GM18868 (cell line): ENCODE measurements around the gene IL4I1.

ENCODE experiments used
- ATAC-seq: cut with Tn5 transposase; IDR thresholded peaks from one replicate; pipeline ENCODE4 v1.9.1; 2021; ENCODE audit warnings: mild to moderate bottlenecking, moderate library complexity; ENCODE audit not compliant: unreplicated experiment

Gene IL4I1

DNA sequence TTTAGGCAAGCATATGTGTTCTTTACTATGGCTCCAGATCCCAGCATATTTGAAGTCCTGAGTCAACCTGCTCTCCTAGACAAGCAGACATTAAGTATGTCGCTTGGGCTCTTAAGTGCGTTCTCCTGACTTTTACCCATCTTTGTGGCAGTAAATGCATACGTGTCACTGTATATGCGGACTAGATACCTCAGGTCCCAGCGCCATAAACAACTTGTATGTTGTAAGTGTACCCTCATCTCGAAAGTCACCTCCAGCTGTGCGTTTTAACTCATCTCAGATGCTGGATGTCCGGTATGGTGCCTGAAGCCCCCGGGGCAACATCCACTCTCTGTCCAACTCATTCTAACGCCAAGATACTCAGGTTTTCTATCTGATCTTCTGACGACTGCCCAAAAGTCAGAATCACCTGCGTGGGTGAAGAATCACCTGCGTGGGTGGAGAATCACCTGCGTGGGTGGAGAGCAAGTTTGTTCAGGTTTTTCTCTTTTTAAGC is 44.0 kb downstream of the IL4I1 start:
- ATAC-seq, result no peak

DNA sequence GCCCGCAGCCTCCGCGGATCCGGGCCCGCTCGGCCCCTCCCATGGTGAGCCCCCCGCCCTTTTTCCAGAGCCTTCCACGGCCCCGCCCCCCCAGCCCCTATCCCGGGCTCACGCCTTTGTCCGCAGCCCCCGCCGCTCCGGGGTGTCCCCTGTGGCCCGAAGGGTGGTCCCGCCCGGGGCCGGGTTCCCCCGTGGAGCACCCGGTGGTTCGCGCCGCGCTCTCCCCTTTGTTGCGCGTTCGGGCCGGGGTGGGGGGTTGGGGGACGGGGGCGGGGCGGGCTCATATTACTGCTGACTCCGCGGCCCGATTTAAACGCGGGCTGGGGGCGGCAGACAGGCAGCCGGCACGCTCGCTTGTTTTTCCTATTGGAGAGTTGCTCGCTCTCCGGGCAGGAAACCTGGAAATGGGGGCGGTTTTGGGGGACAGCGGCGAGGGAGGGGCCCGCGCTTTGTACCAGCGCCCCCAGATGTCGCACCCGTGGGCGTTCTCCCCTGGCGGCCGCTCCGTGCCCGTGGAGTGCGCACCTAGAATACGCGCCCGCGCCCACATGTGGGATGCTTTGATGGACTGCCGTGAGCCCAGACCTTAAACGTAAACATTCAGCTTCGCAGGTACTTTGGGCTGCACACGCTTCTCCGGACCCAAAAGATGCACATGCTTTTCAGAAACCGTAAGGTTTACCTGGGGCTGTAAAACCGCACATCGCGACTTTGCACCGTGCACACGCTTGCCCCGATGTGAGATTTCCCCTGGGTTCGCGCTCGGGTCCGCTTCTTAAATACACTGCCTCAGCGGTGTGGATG is 45.0 kb downstream of the IL4I1 start:
- peak; percentile 5 for ATAC-seq

DNA sequence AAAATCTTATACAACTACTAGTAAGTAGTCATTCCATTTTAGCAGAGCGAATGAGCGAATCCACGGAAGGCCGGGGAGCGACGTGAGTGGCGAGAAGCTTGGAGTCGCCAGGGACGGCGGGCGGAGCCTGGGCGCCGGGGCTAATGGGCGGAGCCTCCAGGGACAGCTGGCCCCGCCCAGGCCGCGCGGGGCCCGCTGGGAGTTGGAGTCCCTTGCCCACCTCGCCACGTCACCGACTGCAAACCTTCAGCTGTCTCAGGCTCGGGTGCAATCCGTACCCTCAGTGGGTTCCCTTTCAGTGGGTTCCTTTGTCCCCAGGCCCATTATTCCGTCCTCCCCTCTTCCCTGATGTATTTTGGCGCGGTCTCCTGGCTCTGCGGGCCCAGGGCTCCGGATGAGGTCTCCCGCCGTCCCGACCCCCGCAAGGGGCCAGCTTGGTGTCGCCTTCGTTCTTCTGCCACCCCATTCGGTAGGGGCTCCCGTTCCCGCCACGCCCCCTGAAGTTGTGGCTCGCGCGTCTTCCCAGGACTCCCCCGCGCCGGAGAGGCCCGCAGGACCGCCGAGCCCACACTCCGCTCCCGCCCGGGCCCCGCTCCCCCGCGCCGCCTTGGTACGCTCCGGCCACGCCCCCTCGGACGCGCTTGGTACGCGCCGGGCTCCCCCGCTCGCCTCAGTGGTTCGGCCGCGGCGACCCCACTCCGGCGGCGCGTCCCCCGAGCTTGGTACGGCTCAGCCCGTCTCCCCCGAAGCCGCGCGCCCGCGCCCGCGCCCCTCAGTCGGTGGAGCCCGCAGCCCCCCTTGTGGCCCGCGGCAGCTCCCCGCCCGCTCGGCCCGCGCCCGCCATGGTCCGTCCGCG is 46.0 kb downstream of the IL4I1 start, which contains the start of gene PTOV1:
Gene PTOV1, plus strand, starts transcription at position 673 of the 856 bp plus-strand sequence.
- peak; percentile 75 for ATAC-seq

DNA sequence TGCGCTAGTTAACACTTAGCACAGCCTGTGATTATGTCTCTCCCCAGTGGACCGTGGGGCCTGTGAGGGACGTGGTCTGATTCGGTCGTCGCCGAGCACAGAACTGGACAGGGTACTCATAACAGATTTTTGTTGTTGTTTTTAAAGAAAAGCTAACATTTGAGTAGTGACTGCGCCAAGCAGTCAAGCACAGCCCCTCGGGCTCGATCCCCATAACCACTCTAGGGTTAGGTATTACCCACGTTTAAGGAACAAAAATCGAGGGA is 46.5 kb downstream of the IL4I1 start:
- ATAC-seq, result no peak

DNA sequence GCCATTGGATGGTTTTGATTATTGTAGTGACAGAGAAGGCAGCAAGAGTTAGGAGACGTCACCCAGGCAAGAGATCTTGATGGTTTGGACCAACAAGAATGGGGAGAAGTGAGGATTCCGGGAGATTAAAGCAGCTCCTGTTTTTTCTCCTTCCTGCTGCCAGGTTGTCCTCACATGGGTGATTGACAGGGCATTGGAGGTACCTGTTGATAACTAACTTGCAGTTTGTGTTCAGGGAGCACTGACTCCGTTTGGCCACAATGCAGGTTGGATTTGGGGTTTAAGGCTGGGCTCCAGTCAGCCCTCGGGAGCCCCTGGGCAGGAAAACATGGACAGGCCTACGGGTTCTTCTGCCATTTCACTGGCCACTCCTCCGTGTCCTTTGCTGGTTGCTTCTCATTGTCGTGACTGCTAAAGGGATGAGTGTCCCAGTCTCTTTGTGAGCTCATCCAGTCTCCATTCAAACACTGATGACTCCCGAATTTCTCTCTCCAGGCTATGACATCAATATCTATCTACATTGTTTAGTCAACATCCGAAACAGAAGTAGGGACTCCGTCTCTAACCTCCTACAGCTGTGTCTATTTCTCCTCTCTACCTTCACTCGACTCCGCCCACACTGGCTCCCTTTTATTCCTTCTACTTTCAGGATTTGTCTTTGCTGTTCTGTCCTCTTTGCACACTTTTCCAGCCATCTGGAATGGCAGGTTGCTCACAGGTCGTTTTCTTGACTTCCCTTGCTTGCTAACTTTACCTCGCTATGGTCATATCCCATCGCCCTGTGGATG is 47.1 kb downstream of the IL4I1 start:
- ATAC-seq, result no peak

DNA sequence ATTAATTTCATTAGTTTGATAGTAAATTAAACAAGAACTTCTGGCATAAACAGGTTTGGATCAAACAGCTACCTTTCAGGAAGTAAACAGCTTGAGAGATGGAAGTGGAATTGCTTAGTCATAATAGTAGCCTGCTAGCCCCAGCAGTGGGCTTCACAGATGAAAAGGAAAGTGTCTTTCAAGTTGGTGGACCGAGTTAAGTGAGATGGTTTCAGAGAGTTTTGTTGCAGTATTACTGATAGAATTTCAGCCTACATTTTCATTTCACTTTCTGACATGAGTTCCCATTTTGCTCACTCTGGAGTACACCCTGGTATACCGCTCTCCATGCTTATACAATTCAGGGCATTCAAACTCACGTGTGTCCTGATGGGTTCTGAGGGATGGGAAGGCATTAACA is 47.7 kb downstream of the IL4I1 start:
- no peak for ATAC-seq

DNA sequence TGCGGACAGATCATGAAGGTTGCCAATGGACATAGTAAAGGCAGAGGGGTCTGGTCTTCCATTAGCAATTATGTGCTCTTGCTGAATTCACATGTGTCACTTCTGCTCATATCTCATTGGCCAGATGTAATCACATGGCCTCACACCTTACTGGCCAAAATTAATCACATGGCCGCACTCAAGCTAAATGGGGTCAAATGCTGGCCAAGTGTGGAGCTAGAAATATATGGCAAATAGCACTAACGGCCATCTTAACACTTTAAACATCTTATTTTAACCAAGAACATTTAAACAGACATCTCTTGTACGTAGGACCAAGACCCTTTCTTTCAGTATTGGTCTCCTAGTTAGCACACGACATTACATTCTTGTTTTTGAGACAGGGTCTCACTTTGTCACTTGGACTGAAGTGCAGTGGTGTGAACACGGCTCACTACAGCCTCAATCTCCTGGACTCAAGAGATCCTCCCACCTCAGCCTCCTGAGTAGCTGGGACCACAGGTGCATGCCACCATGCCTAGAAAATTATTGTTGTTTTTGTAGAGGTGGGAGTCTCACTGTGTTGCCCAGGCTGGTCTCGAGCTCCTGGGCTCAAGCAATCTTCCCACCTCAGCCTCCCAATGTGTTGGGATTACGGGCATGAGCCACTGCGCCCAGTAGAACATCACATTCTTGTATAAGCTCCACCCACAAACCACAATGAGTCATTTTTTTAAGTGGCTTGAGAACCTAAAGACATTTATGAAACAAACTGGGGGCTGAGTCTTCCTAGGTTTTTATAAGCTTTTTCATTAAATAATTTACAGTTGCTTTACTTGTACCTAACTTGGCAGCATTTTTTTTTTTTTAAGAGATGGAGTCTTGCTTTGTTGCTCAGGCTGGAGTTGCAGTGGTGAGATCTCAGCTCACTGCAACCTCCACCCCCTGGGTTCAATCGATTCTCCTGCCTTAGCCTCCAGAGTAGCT is 48.7 kb downstream of the IL4I1 start:
- ATAC-seq, result no peak

DNA sequence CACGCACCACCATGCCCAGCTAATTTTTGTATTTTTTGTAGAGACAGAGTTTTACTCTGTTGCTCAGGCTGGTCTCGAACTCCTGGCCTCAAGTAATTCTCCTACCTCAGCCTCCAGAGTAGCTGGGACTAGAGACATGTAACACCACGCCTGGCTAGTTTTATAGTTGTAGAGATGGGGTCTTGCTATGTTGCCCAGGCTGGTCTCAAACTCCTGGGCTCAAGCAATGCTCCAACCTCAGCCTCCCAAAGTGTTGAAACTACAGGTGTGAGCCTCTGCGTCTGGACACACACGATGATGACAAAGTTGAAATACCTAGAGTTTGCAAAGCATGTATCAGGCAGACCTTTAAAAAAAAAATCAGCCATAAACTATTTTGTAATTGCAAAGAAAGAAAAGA is 50.3 kb downstream of the IL4I1 start:
- no peak for ATAC-seq

DNA sequence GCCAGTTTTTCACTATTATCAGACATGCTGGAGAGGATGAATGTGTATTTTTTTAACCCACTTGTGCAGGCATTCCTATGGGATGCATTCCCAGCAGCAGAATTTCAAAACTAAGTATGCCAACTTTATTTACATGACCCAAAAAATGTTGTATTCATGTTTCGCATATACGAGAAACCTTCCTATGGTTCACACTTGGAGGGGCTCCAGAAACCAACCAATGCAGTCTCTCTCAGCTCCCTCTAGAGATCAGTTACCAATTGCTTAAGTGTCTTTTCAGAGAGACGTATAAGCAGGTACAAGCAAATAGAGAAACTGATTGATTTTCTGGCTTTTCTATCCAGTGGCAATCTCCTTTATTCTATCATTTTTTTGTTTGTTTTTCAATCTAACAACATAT is 51.3 kb downstream of the IL4I1 start:
- ATAC-seq, result no peak

DNA sequence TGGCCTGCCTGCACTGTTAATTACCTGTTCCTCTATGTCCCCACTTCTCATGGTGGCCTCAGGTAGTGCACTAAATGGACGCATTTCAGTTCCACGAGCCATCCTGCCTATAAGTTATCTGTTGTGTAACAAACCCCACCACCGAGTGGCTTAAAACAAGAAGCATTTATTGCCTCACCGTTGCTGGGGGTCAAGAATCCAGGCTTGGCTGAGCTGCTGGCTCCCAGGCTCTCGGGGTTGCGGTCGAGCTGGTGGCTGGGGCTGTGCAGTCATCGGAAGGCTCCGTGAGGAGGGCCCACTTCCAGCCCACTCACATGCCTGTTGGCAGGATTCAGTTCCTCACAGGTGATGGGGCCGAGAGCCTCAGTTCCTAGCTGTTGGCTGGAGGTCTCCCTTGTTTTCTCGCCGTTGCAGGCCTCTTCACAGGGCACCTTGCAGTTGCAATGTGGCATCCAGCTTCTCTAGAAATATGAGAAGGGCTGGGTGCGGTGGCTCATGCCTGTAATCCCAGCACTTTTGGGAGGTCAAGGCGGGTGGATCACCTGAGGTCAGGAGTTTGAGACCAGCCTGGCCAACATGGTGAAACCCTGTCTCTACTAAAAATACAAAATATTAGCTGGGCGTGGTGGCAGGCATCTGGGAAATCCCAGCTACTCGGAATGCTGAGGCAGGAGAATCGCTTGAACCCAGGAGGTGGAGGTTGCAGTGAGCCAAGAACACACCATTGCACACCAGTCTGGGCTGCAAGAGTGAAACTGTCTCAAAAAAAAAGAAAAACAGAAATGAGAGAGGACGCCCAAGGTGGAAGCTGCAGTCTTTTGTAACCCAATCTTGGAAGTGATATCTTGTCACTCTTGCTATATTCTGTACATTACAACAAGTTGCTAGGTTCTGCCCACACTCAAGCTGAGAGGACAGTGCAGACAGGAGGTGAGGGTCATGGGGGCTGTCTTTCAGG is 52.3 kb downstream of the IL4I1 start:
- ATAC-seq, result no peak

DNA sequence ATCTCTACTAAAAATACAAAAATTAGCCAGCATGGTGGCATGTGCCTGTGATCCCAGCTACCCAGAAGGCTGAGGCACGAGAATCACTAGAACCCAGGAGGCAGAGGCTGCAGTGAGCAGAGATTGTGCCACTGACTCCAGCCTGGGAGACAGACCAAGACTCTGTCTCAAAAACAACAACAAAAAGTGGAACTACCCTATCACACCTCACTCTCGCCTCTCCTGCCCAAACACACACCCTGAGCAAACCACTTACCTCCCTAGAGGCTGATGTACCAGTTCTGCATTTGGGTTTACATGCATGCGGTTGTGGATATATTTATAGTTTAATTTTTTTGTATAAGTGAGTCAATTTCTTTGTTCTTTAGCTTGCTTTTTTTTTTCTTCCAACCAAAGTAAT is 53.4 kb downstream of the IL4I1 start:
- ATAC-seq, result no peak

DNA sequence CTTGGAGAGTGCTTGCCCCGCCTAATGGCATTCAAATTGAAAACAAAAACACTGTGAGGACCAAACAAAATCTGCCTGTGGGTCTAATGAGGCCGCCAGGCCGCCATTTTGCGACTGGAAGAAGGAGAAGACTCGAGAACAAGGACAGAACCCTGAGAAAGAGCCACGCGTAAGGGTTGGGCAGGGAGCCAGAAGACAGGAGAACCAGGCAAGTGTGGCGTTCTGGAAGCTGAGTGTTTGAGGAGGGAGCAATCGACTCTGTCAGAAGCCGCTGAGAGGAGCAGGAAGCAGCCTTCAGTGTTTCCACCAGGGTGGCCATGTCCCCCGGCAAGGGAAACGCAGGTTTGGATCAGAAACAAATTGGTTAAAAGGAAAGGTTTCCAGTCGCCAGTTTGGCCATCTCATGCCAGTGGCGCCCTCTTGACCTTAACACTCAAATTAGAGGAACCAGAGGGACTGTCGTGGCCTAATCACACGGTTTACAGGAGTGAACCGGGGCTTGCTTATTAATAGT is 55.9 kb downstream of the IL4I1 start:
- no peak for ATAC-seq

DNA sequence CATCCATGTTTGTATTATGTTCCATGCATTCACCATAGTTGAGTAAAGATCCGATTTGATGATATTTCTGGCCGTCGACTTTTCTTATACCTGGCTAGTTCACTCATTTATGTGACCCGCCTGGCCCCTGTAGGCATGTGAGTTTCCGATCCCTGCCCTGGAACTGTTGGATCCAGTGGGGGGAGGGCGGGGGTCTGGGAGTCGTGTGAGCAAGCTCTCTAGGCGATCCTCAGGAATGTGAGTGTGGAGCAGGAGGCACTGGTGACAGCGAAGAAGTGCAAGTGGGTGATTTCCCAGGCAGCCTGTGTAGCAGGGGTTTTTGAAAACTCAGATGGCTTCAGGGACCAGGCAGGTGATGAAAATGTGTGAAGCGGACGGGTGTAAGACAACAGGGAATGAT is 56.4 kb downstream of the IL4I1 start:
- ATAC-seq, result no peak

DNA sequence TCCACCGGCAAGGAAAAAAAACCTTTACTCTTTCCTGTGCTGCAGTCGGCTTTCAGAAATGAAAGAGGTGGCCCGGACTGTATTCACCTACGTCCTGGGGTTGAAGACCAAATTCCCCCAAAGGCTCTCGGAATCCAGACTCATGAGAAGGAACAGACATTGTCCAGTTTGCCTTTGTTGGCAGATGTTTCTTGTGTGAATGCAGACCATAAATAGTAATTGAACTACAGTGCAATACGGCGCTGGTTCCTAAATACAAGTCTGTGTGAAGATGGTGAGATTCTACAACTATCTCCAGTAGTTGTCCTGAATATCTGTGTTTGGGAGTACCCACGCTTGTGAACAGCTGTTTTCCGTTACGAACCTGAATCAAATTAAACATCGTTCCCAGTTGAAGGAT is 57.0 kb downstream of the IL4I1 start:
- no peak for ATAC-seq
